ENCODE data around the gene DENND5B. TPM values are rescaled to one million over a fixed set of nuclear protein-coding genes. Genes with fewer than 3 reads are reported as not detected.

The DENND5B gene
- total and polyA plus RNA-seq, 4 donors, result 3.1 to 22.5 (median 12.7) TPM

DNA sequence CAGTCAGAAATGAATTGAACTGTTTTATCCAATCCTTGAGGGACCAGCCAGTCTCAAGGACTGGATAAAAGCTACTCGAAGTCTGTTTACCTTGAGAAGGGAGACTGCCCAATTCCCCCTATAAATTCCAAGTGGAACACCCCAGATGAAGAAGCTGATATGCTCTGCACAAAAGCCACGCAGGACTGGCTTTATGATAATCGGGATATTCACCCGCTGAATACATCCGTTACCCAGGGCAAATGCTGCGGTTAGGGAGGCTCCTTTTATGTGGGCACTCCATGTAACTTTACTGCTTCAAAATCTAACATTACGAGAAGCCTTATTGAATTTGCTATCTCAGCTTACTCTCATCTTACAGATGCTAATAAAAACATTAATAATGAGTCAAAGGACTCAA is 119.1 kb downstream of the DENND5B start:
- peaks cover 0 to 2% of the 10 kb centered on the region in 2 donors for H3K36me3 ChIP-seq (ENCODE audit: control insufficient read depth in 1 of 2, insufficient read depth in 2 of 2, low read length in 1 of 2)
- DNase-seq (no peak), ATAC-seq (ENCODE audit: low FRiP score) (no peak)
- no peaks in the 10 kb centered on the region for H3K4me1 ChIP-seq (ENCODE audit: control insufficient read depth in 1 of 2, insufficient read depth in 2 of 2, low read length in 2 of 2)
- no peaks in the 10 kb centered on the region for H3K27me3 ChIP-seq (ENCODE audit: control insufficient read depth in 1 of 2, insufficient read depth in 2 of 2, low read length in 1 of 2)
- intact Hi-C loops (cut with DNase I), result no loop called here
- WGBS, 2 donors, result 94 to 95% methylated on average over 7 of the region's 7 CpGs
- H3K4me3 ChIP-seq (ENCODE audit: low read length in 2 of 2), result no peak overlapping the region
- no peaks in the 10 kb centered on the region for H3K9me3 ChIP-seq (ENCODE audit: control insufficient read depth, low read length)
- H3K27ac ChIP-seq (ENCODE audit: low read depth in 1 of 2, low read length in 2 of 2), result no peak overlapping the region

DNA sequence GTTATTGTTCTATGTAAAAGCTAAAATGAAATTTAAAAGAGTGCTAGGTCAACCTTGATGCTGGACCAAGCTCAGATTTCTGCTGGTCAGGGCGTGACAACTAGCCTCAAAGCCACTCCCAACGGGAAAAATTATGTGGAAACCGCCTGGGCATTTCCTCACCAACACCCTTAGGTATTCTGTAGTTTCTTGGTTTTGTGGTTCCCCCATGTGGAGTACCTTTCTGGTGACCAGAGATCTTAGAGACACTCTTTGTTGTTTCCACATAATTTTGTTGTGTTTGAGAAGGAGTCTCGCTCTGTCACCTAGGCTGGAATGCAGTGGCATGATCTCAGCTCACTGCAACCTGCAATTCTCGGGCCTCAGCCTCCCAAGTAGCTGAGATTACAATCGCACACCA is 119.9 kb downstream of the DENND5B start:
- intact Hi-C loops (cut with DNase I), result no loop called here
- Histone ChIP-seq H3K27ac (ENCODE audit: low read depth in 1 of 2, low read length in 2 of 2) (no peak overlapping the region), H3K36me3 (ENCODE audit: control insufficient read depth in 1 of 2, insufficient read depth in 2 of 2, low read length in 1 of 2) (no peaks in the 10 kb centered on the region), H3K4me1 (ENCODE audit: control insufficient read depth in 1 of 2, insufficient read depth in 2 of 2, low read length in 2 of 2) (no peaks in the 10 kb centered on the region), H3K9me3 (ENCODE audit: control insufficient read depth, low read length) (no peaks in the 10 kb centered on the region), H3K27me3 (ENCODE audit: control insufficient read depth in 1 of 2, insufficient read depth in 2 of 2, low read length in 1 of 2) (no peaks in the 10 kb centered on the region), H3K4me3 (ENCODE audit: low read length in 2 of 2) (no peak overlapping the region)
- DNase-seq (no peak), ATAC-seq (ENCODE audit: low FRiP score) (no peak)
- WGBS, 2 donors, result 77 to 86% methylated on average over 6 of the region's 6 CpGs

DNA sequence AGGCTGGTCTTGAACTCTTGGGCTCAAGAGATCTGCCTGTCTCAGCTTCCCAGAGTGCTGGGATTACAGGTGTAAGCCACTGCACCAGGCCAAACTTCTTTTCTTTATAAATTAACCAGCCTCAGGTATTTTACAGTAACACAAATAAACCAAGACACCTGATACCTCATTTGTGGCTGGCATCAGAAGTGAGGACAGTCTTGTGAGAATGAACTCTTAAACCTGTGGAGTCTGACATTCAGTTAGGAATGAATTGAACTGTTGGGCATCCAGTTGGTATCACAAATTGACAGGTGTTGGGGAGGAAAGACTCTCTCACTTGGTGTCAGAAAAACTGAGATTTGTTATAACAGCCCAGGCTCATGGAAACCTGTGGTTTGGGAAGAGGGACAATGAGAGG is 120.5 kb downstream of the DENND5B start:
- Histone ChIP-seq H3K4me1 (ENCODE audit: control insufficient read depth in 1 of 2, insufficient read depth in 2 of 2, low read length in 2 of 2) (no peaks in the 10 kb centered on the region), H3K9me3 (ENCODE audit: control insufficient read depth, low read length) (no peaks in the 10 kb centered on the region), H3K36me3 (ENCODE audit: control insufficient read depth in 1 of 2, insufficient read depth in 2 of 2, low read length in 1 of 2) (no peaks in the 10 kb centered on the region), H3K4me3 (ENCODE audit: low read length in 2 of 2) (no peak overlapping the region), H3K27me3 (ENCODE audit: control insufficient read depth in 1 of 2, insufficient read depth in 2 of 2, low read length in 1 of 2) (no peaks in the 10 kb centered on the region), H3K27ac (ENCODE audit: low read depth in 1 of 2, low read length in 2 of 2) (no peak overlapping the region)
- intact Hi-C loops (cut with DNase I), result no loop called here
- no peak for ATAC-seq (ENCODE audit: low FRiP score)
- no peak for DNase-seq

DNA sequence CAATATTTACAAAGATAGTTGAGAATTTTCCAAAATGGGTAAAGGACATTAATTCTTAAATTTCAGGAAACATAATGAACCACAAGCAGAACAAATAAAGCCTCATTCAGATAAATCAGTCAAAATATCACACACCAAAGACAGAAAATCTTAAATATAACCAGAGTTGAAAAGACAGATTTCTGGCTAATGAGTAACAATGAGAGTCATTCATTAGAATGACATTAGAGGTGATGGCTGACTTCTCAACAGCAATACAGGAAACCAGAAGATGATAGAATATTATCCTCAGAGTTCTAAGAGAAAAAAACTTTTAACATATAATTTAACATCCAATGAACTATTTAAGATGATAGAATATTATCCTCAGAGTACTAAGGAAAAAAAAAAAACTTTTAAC is 124.2 kb downstream of the DENND5B start:
- DNase-seq (no peak), ATAC-seq (ENCODE audit: low FRiP score) (no peak)
- intact Hi-C loops (cut with DNase I), result no loop called here
- no peaks in the 10 kb centered on the region for H3K27me3 ChIP-seq (ENCODE audit: control insufficient read depth in 1 of 2, insufficient read depth in 2 of 2, low read length in 1 of 2)
- no peaks in the 10 kb centered on the region for H3K4me1 ChIP-seq (ENCODE audit: control insufficient read depth in 1 of 2, insufficient read depth in 2 of 2, low read length in 2 of 2)
- no peak overlapping the region for H3K27ac ChIP-seq (ENCODE audit: low read depth in 1 of 2, low read length in 2 of 2)
- no peaks in the 10 kb centered on the region for H3K36me3 ChIP-seq (ENCODE audit: control insufficient read depth in 1 of 2, insufficient read depth in 2 of 2, low read length in 1 of 2)
- H3K4me3 ChIP-seq (ENCODE audit: low read length in 2 of 2), result no peak overlapping the region
- H3K9me3 ChIP-seq (ENCODE audit: control insufficient read depth, low read length), result no peaks in the 10 kb centered on the region

DNA sequence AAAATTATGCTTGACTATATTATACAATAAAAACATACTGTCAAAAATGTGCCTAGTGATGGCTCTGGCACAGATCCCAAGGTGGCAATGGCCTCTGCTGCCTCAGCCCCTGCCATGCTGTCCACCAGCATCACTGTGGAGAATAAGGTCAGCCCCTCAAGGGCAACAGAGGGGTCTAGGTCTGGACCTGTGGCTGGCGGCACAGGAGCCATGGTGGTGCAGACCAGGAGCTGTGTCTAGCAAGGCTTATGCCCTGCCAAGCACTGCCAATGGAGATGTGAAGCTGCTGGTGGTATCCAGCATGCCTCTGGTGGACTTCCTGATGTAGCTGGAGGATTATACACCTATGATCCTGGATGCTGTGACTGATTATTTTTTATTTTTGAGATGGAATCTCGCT is 125.9 kb downstream of the DENND5B start:
- no peak overlapping the region for H3K27ac ChIP-seq (ENCODE audit: low read depth in 1 of 2, low read length in 2 of 2)
- H3K27me3 ChIP-seq (ENCODE audit: control insufficient read depth in 1 of 2, insufficient read depth in 2 of 2, low read length in 1 of 2), result no peaks in the 10 kb centered on the region
- intact Hi-C loops (cut with DNase I), result no loop called here
- ATAC-seq (ENCODE audit: low FRiP score) (no peak), DNase-seq (no peak)
- no peak overlapping the region for H3K4me3 ChIP-seq (ENCODE audit: low read length in 2 of 2)
- WGBS, 2 donors, result 99 to 100% methylated on average over 2 of the region's 2 CpGs
- H3K4me1 ChIP-seq (ENCODE audit: control insufficient read depth in 1 of 2, insufficient read depth in 2 of 2, low read length in 2 of 2), result no peaks in the 10 kb centered on the region
- no peaks in the 10 kb centered on the region for H3K36me3 ChIP-seq (ENCODE audit: control insufficient read depth in 1 of 2, insufficient read depth in 2 of 2, low read length in 1 of 2)
- no peaks in the 10 kb centered on the region for H3K9me3 ChIP-seq (ENCODE audit: control insufficient read depth, low read length)

DNA sequence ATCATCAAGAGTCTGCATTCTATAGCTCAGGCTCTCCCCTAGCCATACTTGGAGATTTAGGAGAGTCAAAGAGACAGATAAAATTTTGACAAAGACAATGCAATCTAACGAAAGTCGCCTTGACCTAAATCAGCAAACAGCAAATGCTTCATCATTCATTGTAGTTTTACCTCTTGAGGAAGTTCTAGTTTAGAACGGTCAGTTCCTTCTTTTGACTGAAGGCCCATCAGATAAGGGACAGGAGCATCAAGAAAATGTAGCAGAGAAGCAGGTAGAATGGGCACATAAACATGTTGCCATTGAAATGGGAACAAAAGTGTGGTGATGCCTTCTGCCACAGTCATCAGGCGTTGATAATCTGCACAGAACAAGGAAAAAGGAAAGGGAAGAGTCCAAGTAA is 130.9 kb downstream of the DENND5B start:
- DNase-seq, result no peak
- intact Hi-C loops (cut with DNase I), result no loop called here

GRCh38 chr12:31456562-31456961 is 134.4 kb downstream of the DENND5B start:
- H3K4me3 ChIP-seq (ENCODE audit: low read length in 2 of 2), result no peak overlapping the region
- peak overlapping the region in 1 of 2 donors; percentile 28 for H3K27ac ChIP-seq (ENCODE audit: low read depth in 1 of 2, low read length in 2 of 2)
- WGBS, 2 donors, result 57 to 60% methylated on average over 2 of the region's 2 CpGs
- DNase-seq (no peak), ATAC-seq (ENCODE audit: low FRiP score) (no peak)
- intact Hi-C loops (cut with DNase I), result no loop called here
- no peaks in the 10 kb centered on the region for H3K9me3 ChIP-seq (ENCODE audit: control insufficient read depth, low read length)
- no peaks in the 10 kb centered on the region for H3K4me1 ChIP-seq (ENCODE audit: control insufficient read depth in 1 of 2, insufficient read depth in 2 of 2, low read length in 2 of 2)
- H3K27me3 ChIP-seq (ENCODE audit: control insufficient read depth in 1 of 2, insufficient read depth in 2 of 2, low read length in 1 of 2), result no peaks in the 10 kb centered on the region
- peaks cover 0 to 3% of the 10 kb centered on the region in 2 donors for H3K36me3 ChIP-seq (ENCODE audit: control insufficient read depth in 1 of 2, insufficient read depth in 2 of 2, low read length in 1 of 2)

More for the DNA sequence above, 130.9 kb downstream of the DENND5B start:
- Histone ChIP-seq H3K4me1 (ENCODE audit: control insufficient read depth in 1 of 2, insufficient read depth in 2 of 2, low read length in 2 of 2) (no peaks in the 10 kb centered on the region), H3K4me3 (ENCODE audit: low read length in 2 of 2) (no peak overlapping the region), H3K36me3 (ENCODE audit: control insufficient read depth in 1 of 2, insufficient read depth in 2 of 2, low read length in 1 of 2) (no peaks in the 10 kb centered on the region), H3K27me3 (ENCODE audit: control insufficient read depth in 1 of 2, insufficient read depth in 2 of 2, low read length in 1 of 2) (no peaks in the 10 kb centered on the region), H3K27ac (ENCODE audit: low read depth in 1 of 2, low read length in 2 of 2) (no peak overlapping the region), H3K9me3 (ENCODE audit: control insufficient read depth, low read length) (no peaks in the 10 kb centered on the region)
- no peak for ATAC-seq (ENCODE audit: low FRiP score)
- WGBS, 2 donors, result 81 to 85% methylated on average over 4 of the region's 4 CpGs

- DNase-seq (no peak), ATAC-seq (ENCODE audit: low FRiP score) (no peak)
- Histone ChIP-seq H3K27ac (ENCODE audit: low read depth in 1 of 2, low read length in 2 of 2) (no peak overlapping the region), H3K4me1 (ENCODE audit: control insufficient read depth in 1 of 2, insufficient read depth in 2 of 2, low read length in 2 of 2) (no peaks in the 10 kb centered on the region), H3K4me3 (ENCODE audit: low read length in 2 of 2) (no peak overlapping the region), H3K27me3 (ENCODE audit: control insufficient read depth in 1 of 2, insufficient read depth in 2 of 2, low read length in 1 of 2) (no peaks in the 10 kb centered on the region), H3K9me3 (ENCODE audit: control insufficient read depth, low read length) (no peaks in the 10 kb centered on the region), H3K36me3 (ENCODE audit: control insufficient read depth in 1 of 2, insufficient read depth in 2 of 2, low read length in 1 of 2) (peaks cover 0 to 1% of the 10 kb centered on the region in 2 donors)
- WGBS, 2 donors, result 77 to 81% methylated on average over 2 of the region's 2 CpGs
- intact Hi-C loops (cut with DNase I), result no loop called here
Observed at GRCh38 chr12:31444736-31445135, 146.2 kb downstream of the DENND5B start.

- no peak for DNase-seq
- H3K9me3 ChIP-seq (ENCODE audit: control insufficient read depth, low read length), result no peaks in the 10 kb centered on the region
- 94 to 95% methylated on average over 4 of the region's 4 CpGs for WGBS, 2 donors
- ATAC-seq (ENCODE audit: low FRiP score), result no peak
- H3K4me3 ChIP-seq (ENCODE audit: low read length in 2 of 2), result no peak overlapping the region
- peaks cover 0 to 1% of the 10 kb centered on the region in 2 donors for H3K36me3 ChIP-seq (ENCODE audit: control insufficient read depth in 1 of 2, insufficient read depth in 2 of 2, low read length in 1 of 2)
- no peaks in the 10 kb centered on the region for H3K4me1 ChIP-seq (ENCODE audit: control insufficient read depth in 1 of 2, insufficient read depth in 2 of 2, low read length in 2 of 2)
- intact Hi-C loops (cut with DNase I), result no loop called here
- no peaks in the 10 kb centered on the region for H3K27me3 ChIP-seq (ENCODE audit: control insufficient read depth in 1 of 2, insufficient read depth in 2 of 2, low read length in 1 of 2)
- H3K27ac ChIP-seq (ENCODE audit: low read depth in 1 of 2, low read length in 2 of 2), result no peak overlapping the region
Observed at GRCh38 chr12:31440586-31440985, 150.3 kb downstream of the DENND5B start.

All from aorta (tissue), 5 donors.